ENCODE results near the gene NAA80.
"Not testable (repeated sequence)": the region's sequence is repeated elsewhere in the genome, so short reads cannot be mapped to it uniquely, and the experiment has no call there.

Gene NAA80

GRCh38 chr3:50312041-50312440 lies 12.8 kb upstream of the NAA80 start:
- DNase-seq, result not testable (repeated sequence)

DNA sequence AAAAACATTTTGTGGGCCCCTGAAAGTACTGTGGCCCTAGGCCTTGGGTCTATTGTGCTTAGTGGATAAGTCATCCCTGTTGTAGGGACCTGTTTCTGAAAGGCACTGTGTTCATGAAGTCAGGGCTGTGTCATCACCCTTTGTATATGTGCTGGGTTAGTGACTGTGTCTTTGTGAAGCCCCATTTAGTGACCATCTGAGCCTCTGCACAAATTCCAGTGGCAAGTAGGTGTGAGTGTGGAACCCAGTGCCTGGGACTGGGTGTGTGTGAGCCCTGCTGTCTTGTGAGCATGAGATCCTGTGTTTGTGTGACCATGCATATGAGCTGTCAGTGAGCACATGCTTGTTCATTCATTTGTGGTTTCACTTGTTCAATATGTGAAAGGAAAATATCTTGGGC lies 5.4 kb upstream of the NAA80 start:
- DNase-seq, result no peak

- DNase-seq, result no peak
Observed at GRCh38 chr3:50303013-50303815, 4.0 kb upstream of the NAA80 start, which contains the start of gene HYAL1. Gene HYAL1, minus strand, starts transcription at chr3:50303574. Its CDS starts 618 bp downstream, at chr3:50302956.

GRCh38 chr3:50302095-50303012 lies 3.1 kb upstream of the NAA80 start:
- no peak for DNase-seq

GRCh38 chr3:50300681-50301254 lies 1.6 kb upstream of the NAA80 start:
- DNase-seq, result no peak

DNA sequence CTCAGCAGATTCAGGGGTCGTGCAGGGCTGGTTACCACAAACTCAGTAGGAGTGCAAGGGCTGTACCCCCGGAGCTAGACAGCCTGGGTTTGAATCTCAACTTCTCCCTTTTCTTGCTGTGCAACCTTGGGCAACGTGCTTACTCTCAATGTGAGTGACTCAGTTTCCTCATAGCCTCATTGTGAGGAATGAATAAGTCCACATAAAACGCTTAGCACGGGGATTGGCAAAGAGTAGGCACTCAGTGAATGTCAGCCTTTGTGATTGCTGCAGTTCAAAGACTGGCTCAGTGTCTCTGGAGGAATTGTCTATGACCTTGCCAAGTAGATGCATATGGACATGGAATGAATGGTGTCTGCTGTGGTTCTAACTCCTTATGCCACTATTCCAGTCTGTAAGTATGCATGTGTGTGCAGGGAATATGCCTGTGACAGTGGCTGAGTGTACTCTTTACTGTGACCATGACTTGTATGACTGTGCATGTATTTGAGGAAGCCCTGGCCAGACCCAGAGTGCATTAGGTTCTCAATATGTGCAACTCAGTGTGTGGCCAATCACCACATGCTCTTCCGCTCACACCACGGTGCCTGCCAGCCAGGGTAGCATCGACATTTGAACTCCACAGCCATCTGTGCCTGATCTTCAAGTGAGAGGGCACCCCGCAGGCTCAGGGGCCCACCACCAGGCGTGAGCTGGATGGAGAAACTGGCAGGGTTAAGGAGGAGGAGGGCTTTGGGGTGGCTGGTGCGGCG lies 900 bp upstream of the NAA80 start:
- no peak for DNase-seq

GRCh38 chr3:50299638-50299928 lies 378 bp upstream of the NAA80 start:
- no peak for DNase-seq

- no peak for DNase-seq
Observed at GRCh38 chr3:50297896-50298725, 1.1 kb downstream of the NAA80 start.

DNA sequence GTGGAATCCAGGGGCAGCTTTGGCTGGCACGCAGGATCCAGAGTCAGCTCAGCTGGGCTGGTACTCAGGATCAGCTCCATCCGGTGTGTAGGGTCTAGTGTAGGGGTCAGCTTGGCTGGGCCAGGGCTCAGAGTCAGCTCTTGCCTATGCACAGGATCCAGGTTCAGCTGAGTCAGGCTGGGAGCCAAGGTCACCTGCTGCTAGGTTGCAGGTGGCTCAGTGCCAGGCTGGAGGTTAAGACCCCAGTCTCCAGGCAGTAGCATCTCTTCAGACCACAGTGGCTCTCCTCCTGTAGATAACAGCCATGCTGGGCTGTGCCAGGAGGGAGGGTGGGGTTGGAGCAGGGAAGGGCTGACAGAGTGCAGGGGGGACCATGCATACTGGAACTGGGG lies 1.8 kb downstream of the NAA80 start:
- DNase-seq, result no peak

- no peak for DNase-seq
Observed at GRCh38 chr3:50296721-50297383, 2.4 kb downstream of the NAA80 start.

DNA sequence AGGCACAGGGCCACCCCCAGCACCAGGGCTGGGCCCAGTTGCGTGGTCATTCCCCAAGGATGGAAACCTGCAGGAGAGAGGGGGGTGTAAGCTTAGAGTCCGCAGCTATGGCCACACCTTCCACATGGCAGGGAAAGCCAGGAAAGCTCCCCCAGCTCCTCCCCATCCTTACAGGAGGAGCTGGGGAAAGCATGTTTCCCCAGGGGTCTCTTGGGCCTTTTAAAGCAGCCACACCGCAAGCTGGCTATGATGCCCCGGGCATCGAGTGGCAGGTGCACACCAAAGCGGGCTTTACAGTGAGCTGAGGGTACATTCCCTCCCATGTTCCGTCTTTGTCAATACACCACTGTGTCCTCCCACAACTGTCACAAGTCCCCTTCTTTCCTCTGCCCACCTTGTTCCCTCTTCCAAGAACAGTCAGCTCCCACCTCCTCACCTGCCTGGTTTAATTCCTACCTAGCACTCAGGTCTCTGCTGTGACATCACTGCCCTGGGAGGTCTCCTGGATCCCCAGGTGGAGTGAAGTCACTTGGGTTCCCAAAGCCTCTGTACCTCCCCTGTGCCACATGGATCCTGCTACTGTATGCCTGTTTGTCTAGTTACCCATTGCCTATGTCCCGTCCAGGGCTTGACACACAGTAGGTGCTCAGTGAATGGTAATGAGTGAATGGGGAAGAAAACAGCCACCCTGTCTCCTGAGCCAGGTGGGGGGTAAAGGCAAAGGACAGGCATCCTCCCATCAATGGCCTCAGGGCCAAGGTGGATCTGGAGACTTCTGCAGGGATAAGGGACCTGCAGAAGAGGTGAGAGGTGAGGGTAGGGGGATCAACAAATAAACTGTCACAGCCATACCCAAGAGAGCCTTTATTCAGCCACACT lies 3.4 kb downstream of the NAA80 start:
- DNase-seq, result no peak

GRCh38 chr3:50294492-50295403 lies 4.5 kb downstream of the NAA80 start:
- DNase-seq, result no peak

GRCh38 chr3:50294089-50294488 lies 5.1 kb downstream of the NAA80 start:
- no peak for DNase-seq

DNA sequence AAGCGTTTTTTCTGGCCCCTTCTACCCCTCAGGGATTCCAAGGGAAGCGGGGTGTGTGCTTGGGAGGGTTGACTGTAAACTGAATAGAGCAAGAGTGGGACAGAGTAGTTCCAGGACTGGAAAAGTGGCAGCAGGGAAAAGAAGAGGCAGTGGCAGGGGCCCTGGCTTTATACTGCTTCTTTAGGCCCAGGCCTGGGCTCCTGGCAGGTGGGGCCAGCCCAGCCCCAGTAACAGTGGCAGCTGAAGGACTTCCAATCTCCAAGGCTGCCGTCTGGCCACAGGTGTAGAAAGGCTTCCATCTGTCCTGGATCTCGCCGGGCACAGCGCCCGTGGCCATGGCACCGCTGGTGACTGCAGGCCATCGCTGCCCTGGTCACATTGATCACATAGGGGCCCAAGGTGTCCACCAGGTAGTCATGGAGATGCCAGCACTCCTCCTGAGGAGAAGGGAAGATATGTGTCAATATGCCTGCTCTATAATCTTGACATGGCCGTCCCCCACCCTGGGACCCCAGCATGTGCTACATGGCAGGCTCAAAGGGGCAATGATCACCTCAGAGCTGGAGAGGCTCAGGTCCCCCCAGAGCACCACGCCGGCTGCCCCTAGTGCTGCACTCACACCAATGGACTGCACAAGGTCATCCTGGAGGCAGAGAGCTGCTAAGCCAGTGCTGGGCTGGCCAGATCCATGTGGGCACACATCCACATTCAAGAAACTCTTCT lies 6.0 kb downstream of the NAA80 start:
- DNase-seq, result no peak

GRCh38 chr3:50292159-50293078 lies 6.8 kb downstream of the NAA80 start, which contains the start of gene IFRD2:
Gene IFRD2, minus strand, starts transcription at chr3:50292429. Its CDS starts 155 bp downstream, at chr3:50292274.
- peak; percentile 84 to 93 (median 91) for DNase-seq

DNA sequence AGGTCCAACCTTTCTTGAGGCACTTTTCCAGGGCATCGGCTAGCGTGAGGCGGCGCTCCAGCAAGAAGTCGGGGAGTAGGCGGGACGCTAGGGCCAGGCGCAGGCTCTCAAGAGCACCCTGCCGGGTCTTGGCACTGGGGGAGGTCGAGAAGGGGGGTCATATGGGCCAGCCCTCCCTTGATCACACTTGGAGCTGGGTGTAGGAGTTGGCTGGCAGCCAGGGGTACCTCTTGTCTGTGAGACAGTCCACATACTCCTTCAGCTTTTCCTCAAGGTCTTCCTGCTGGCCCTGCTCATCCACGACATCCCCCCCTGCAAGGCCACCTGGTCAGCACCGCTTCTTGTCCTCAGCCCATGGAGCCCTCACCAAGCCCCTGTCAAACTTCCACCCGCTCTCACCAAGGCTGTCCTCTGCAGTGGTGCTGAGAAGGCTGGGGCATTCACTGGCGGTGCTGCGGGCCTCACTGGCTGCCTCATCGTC lies 9.0 kb downstream of the NAA80 start:
- DNase-seq, result no peak

DNA sequence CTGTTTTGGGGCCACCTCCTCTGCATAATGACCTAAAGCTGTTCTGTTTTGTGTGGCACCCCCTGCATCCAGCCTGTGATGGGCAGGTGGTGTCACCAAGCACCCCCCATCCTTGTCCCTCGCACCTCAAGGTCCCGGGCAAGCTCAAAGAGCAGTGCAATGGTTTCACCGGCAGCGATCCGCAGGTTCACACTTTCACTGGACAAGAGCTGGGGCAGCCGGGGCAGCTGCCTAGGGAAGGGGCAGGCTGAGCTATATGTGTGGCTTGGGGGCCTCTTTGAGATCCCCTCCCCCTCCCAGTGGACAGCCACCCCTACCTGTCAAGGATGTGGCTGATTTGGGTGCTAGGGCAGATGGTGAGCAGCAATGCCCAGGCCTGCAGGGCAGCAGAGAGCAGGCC lies 10.1 kb downstream of the NAA80 start:
- no peak for DNase-seq
